CD8-positive, alpha-beta memory T cell (primary cell): Measurements from ENCODE around the gene FAM131B. TPM values are rescaled to one million over a fixed set of nuclear protein-coding genes. Genes with fewer than 3 reads are reported as not detected.

Experiments used
- CTCF ChIA-PET: fragments of 350-600 bp; sonication (Branson Sonifier 250); formaldehyde crosslinking; loops from one replicate; lab custom pipeline; 2021; ENCODE audit warnings: antibody characterized with exemption; lab: Charles Lee
- POLR2A ChIA-PET: fragments of 350-600 bp; sonication (Branson Sonifier 250); formaldehyde crosslinking; loops from one replicate; lab custom pipeline; 2021; ENCODE audit warnings: antibody characterized with exemption; lab: Charles Lee
- DNase-seq, 5 donors: peaks; one replicate each; pipeline versions ENCODE4 v3.0.0 to v3.0.0-alpha.2; 2020 to 2022; ENCODE audit warnings: mixed read lengths in 1 of 5
- H3K27ac ChIP-seq: one replicate; pipeline ENCODE4 v1.7.0; 2013; ENCODE audit warnings: low read depth, mild to moderate bottlenecking, low read length, moderate library complexity
- H3K27me3 ChIP-seq: 2 replicates; pipeline ENCODE4 v1.7.0; 2013; ENCODE audit warnings: low read length, mild to moderate bottlenecking; ENCODE audit not compliant: insufficient read depth, poor library complexity, severe bottlenecking
- H3K36me3 ChIP-seq: 2 replicates; pipeline ENCODE4 v1.7.0; 2013; ENCODE audit warnings: mild to moderate bottlenecking, low read length, moderate library complexity; ENCODE audit not compliant: insufficient read depth
- H3K4me1 ChIP-seq: 2 replicates; pipeline ENCODE4 v1.7.0; 2013; ENCODE audit warnings: mild to moderate bottlenecking, low read length, moderate library complexity; ENCODE audit not compliant: insufficient read depth
- H3K4me3 ChIP-seq: 2 replicates; pipeline ENCODE4 v1.7.0; 2013; ENCODE audit warnings: mild to moderate bottlenecking, low read length
- H3K9me3 ChIP-seq: 2 replicates; pipeline ENCODE4 v1.7.0; 2013; ENCODE audit warnings: mild to moderate bottlenecking, low read length
- H3K27ac Mint-ChIP-seq, 8 donors: one replicate each; pipeline ENCODE4 v1.8.0; 2020 to 2021; ENCODE audit warnings: mixed read lengths in 8 of 8, mild to moderate bottlenecking in 6 of 8, inconsistent platforms in 3 of 8, moderate library complexity in 3 of 8
- H3K27me3 Mint-ChIP-seq, 2 donors: one replicate each; pipeline ENCODE4 v1.8.0; 2020 to 2021; ENCODE audit warnings: mixed read lengths in 2 of 2, mild to moderate bottlenecking in 1 of 2, moderate library complexity in 1 of 2
- H3K36me3 Mint-ChIP-seq, 3 donors: one replicate each; pipeline ENCODE4 v1.8.0; 2020 to 2021; ENCODE audit warnings: mixed read lengths in 3 of 3, inconsistent platforms in 1 of 3, mild to moderate bottlenecking in 1 of 3
- H3K4me1 Mint-ChIP-seq, 3 donors: one replicate each; pipeline ENCODE4 v1.8.0; 2020 to 2021; ENCODE audit warnings: mixed read lengths in 3 of 3, inconsistent platforms in 1 of 3, mild to moderate bottlenecking in 1 of 3
- H3K4me3 Mint-ChIP-seq, 7 donors: one replicate each; pipeline ENCODE4 v1.8.0; 2020 to 2021; ENCODE audit warnings: mixed read lengths in 7 of 7, mild to moderate bottlenecking in 6 of 7, moderate library complexity in 4 of 7, inconsistent platforms in 2 of 7
- H3K9me3 Mint-ChIP-seq, 5 donors: one replicate each; pipeline ENCODE4 v1.8.0; 2020 to 2022; ENCODE audit warnings: mixed read lengths in 5 of 5, mild to moderate bottlenecking in 3 of 5, moderate library complexity in 2 of 5, inconsistent platforms in 1 of 5
- polyA plus RNA-seq: library from polyadenylated mRNA; unstranded; fragments of 300-500 nt; fragmentation: Illumina TruSeq; gene quantifications from one replicate; pipeline ENCODE4 v1.2.3, GENCODE V29; 2021
- total RNA-seq, 2 experiments: library from RNA; stranded (reverse); gene quantifications; one replicate each; pipeline ENCODE4 v1.2.3, GENCODE V29; 2021

Gene FAM131B
- total and polyA plus RNA-seq, 3 experiments from 2014 or later: 1.6 to 2.8 (median 2.4) TPM

GRCh38 chr7:143380260-143380645 is 17.7 kb upstream of the FAM131B start:
- peak overlapping the region; percentile 83 to 99 (median 95) for H3K27ac Mint-ChIP-seq
- no peaks in the 10 kb centered on the region for H3K9me3 ChIP-seq
- peaks cover 0 to 2% of the 10 kb centered on the region in 2 donors for H3K27me3 Mint-ChIP-seq
- H3K27ac ChIP-seq: peak overlapping the region; percentile 96
- H3K4me3 ChIP-seq: peak overlapping the region; percentile 85
- H3K4me1 Mint-ChIP-seq: peaks cover 44 to 45% (median 45%) of the 10 kb centered on the region in 3 donors
- ChIA-PET POLR2A (interaction anchor here (0.7 to 7.1 kb wide), 10 partner anchors 8 to 581 kb away, joined by 3 to 48 read pairs (median 5); partner anchors contain the start of gene EPHA1), CTCF (interaction anchor here (0.7 to 4.1 kb wide), 35 partner anchors 9 to 571 kb away, joined by 3 to 45 read pairs (median 5); partner anchors contain the start of genes CASP2, EPHA1, GSTK1 and TCAF1)
- H3K36me3 Mint-ChIP-seq: peaks cover 0 to 18% (median 0%) of the 10 kb centered on the region in 3 donors
- DNase-seq: peak; percentile 72 to 89 (median 79)
- no peaks in the 10 kb centered on the region for H3K9me3 Mint-ChIP-seq
- H3K27me3 ChIP-seq: no peaks in the 10 kb centered on the region
- peak overlapping the region; percentile 89 to 97 (median 93) for H3K4me3 Mint-ChIP-seq
- peaks cover 7% of the 10 kb centered on the region for H3K36me3 ChIP-seq
- peaks cover 70% of the 10 kb centered on the region for H3K4me1 ChIP-seq

- ChIA-PET POLR2A (interaction anchor here (0.6 to 7.1 kb wide), 9 partner anchors 8 to 581 kb away, joined by 3 to 48 read pairs (median 5); partner anchors contain the start of gene EPHA1), CTCF (interaction anchor here (0.7 to 4.1 kb wide), 38 partner anchors 9 to 571 kb away, joined by 3 to 45 read pairs (median 5); partner anchors contain the start of genes CASP2, EPHA1, GSTK1 and TCAF1)
- Histone ChIP-seq H3K4me3 (peak overlapping the region; percentile 85), H3K4me1 (peaks cover 70% of the 10 kb centered on the region), H3K27ac (peak overlapping the region; percentile 96), H3K9me3 (no peaks in the 10 kb centered on the region), H3K36me3 (peaks cover 7% of the 10 kb centered on the region), H3K27me3 (no peaks in the 10 kb centered on the region)
- no peaks in the 10 kb centered on the region for H3K9me3 Mint-ChIP-seq
- H3K4me3 Mint-ChIP-seq: peak overlapping the region; percentile 89 to 97 (median 93)
- H3K4me1 Mint-ChIP-seq: peaks cover 49 to 50% (median 50%) of the 10 kb centered on the region in 3 donors
- DNase-seq: no peak
- peaks cover 0 to 2% of the 10 kb centered on the region in 2 donors for H3K27me3 Mint-ChIP-seq
- H3K36me3 Mint-ChIP-seq: peaks cover 0 to 18% (median 0%) of the 10 kb centered on the region in 3 donors
- peak overlapping the region; percentile 83 to 99 (median 95) for H3K27ac Mint-ChIP-seq
Observed at GRCh38 chr7:143379611-143380259, 17.2 kb upstream of the FAM131B start.

GRCh38 chr7:143376396-143376795 is 13.9 kb upstream of the FAM131B start:
- H3K4me3 ChIP-seq: no peak overlapping the region
- peak overlapping the region; percentile 12 for H3K27ac ChIP-seq
- POLR2A ChIA-PET: no interaction called here
- CTCF ChIA-PET: interaction anchor here (0.9 to 2.0 kb wide), 6 partner anchors 21 to 136 kb away, joined by 3 to 10 read pairs (median 4); partner anchors contain the start of gene GSTK1
- H3K4me1 ChIP-seq: peaks cover 60% of the 10 kb centered on the region
- Mint-ChIP-seq H3K9me3 (no peaks in the 10 kb centered on the region), H3K4me3 (peak overlapping the region in 5 of 7 donors; percentile 41 to 65 (median 58)), H3K27ac (peak overlapping the region; percentile 76 to 95 (median 94)), H3K4me1 (peaks cover 75 to 79% (median 78%) of the 10 kb centered on the region in 3 donors), H3K27me3 (peaks cover 0 to 2% of the 10 kb centered on the region in 2 donors), H3K36me3 (peaks cover 0 to 9% (median 0%) of the 10 kb centered on the region in 3 donors)
- no peak for DNase-seq
- H3K27me3 ChIP-seq: no peaks in the 10 kb centered on the region
- H3K36me3 ChIP-seq: no peaks in the 10 kb centered on the region
- no peaks in the 10 kb centered on the region for H3K9me3 ChIP-seq

- peak overlapping the region; percentile 12 for H3K27ac ChIP-seq
- H3K27me3 ChIP-seq: no peaks in the 10 kb centered on the region
- peak overlapping the region; percentile 14 for H3K4me3 ChIP-seq
- Mint-ChIP-seq H3K27ac (peak overlapping the region; percentile 83 to 95 (median 94)), H3K4me3 (peak overlapping the region; percentile 19 to 88 (median 58)), H3K4me1 (peaks cover 79 to 86% (median 84%) of the 10 kb centered on the region in 3 donors), H3K36me3 (peaks cover 0 to 9% (median 0%) of the 10 kb centered on the region in 3 donors), H3K27me3 (peaks cover 0 to 2% of the 10 kb centered on the region in 2 donors), H3K9me3 (no peaks in the 10 kb centered on the region)
- H3K9me3 ChIP-seq: no peaks in the 10 kb centered on the region
- H3K4me1 ChIP-seq: peaks cover 60% of the 10 kb centered on the region
- POLR2A ChIA-PET: interaction anchor here (0.9 to 1.5 kb wide), 6 partner anchors 8 to 66 kb away, joined by 3 to 7 read pairs (median 5); partner anchors contain the start of gene EPHA1
- peak; percentile 39 to 75 (median 65) for DNase-seq
- CTCF ChIA-PET: interaction anchor here (0.9 to 2.0 kb wide), 16 partner anchors 8 to 135 kb away, joined by 3 to 10 read pairs (median 4); partner anchors contain the start of genes EPHA1, FAM131B and GSTK1
- no peaks in the 10 kb centered on the region for H3K36me3 ChIP-seq
Observed at GRCh38 chr7:143375298-143376034, 13.0 kb upstream of the FAM131B start.

GRCh38 chr7:143374561-143374960 is 12.0 kb upstream of the FAM131B start:
- peak overlapping the region in 2 of 7 donors; percentile 28 to 62 for H3K4me3 Mint-ChIP-seq
- DNase-seq: no peak
- no peaks in the 10 kb centered on the region for H3K27me3 Mint-ChIP-seq
- Histone ChIP-seq H3K4me3 (no peak overlapping the region), H3K27me3 (no peaks in the 10 kb centered on the region), H3K27ac (no peak overlapping the region), H3K9me3 (no peaks in the 10 kb centered on the region), H3K36me3 (no peaks in the 10 kb centered on the region), H3K4me1 (peaks cover 55% of the 10 kb centered on the region)
- H3K9me3 Mint-ChIP-seq: no peaks in the 10 kb centered on the region
- peak overlapping the region; percentile 83 to 95 (median 94) for H3K27ac Mint-ChIP-seq
- CTCF ChIA-PET: interaction anchor here (0.9 to 1.8 kb wide), 7 partner anchors 12 to 134 kb away, joined by 3 to 5 read pairs (median 5); partner anchors contain the start of gene FAM131B
- H3K4me1 Mint-ChIP-seq: peaks cover 76 to 81% (median 80%) of the 10 kb centered on the region in 3 donors
- POLR2A ChIA-PET: interaction anchor here (0.9 to 1.5 kb wide), 2 partner anchors 33 to 66 kb away, joined by 3 to 7 read pairs; partner anchors contain the start of gene EPHA1
- peaks cover 0 to 3% (median 0%) of the 10 kb centered on the region in 3 donors for H3K36me3 Mint-ChIP-seq

GRCh38 chr7:143373255-143373794 is 10.8 kb upstream of the FAM131B start:
- H3K27ac ChIP-seq: no peak overlapping the region
- H3K36me3 ChIP-seq: no peaks in the 10 kb centered on the region
- peak overlapping the region in 1 of 7 donors; percentile 28 for H3K4me3 Mint-ChIP-seq
- H3K27me3 ChIP-seq: no peaks in the 10 kb centered on the region
- no peak for DNase-seq
- H3K4me1 ChIP-seq: peaks cover 44% of the 10 kb centered on the region
- no peaks in the 10 kb centered on the region for H3K36me3 Mint-ChIP-seq
- H3K4me3 ChIP-seq: no peak overlapping the region
- ChIA-PET CTCF (interaction anchor here (1.1 to 3.1 kb wide), 5 partner anchors 11 to 133 kb away, joined by 3 to 19 read pairs (median 6); partner anchors contain the start of gene FAM131B), POLR2A (no interaction called here)
- H3K9me3 Mint-ChIP-seq: no peaks in the 10 kb centered on the region
- H3K4me1 Mint-ChIP-seq: peaks cover 64 to 69% (median 67%) of the 10 kb centered on the region in 3 donors
- H3K27me3 Mint-ChIP-seq: no peaks in the 10 kb centered on the region
- H3K27ac Mint-ChIP-seq: peak overlapping the region in 6 of 8 donors; percentile 80 to 95 (median 88)
- no peaks in the 10 kb centered on the region for H3K9me3 ChIP-seq

- H3K9me3 Mint-ChIP-seq: no peaks in the 10 kb centered on the region
- Histone ChIP-seq H3K4me3 (no peak overlapping the region), H3K27ac (no peak overlapping the region), H3K27me3 (no peaks in the 10 kb centered on the region), H3K4me1 (peaks cover 39% of the 10 kb centered on the region), H3K9me3 (no peaks in the 10 kb centered on the region), H3K36me3 (no peaks in the 10 kb centered on the region)
- ChIA-PET CTCF (interaction anchor here (0.7 to 4.5 kb wide), 19 partner anchors 8 to 132 kb away, joined by 3 to 36 read pairs (median 5); partner anchors contain the start of genes EPHA1 and FAM131B), POLR2A (interaction anchor here (0.7 to 1.0 kb wide), 2 partner anchors 8 to 112 kb away, joined by 3 to 11 read pairs; partner anchors contain the start of gene ZYX)
- peak in 4 of 5 donors; percentile 19 to 76 (median 50) for DNase-seq
- peak overlapping the region; percentile 15 to 93 (median 87) for H3K27ac Mint-ChIP-seq
- H3K4me3 Mint-ChIP-seq: peak overlapping the region in 6 of 7 donors; percentile 5 to 76 (median 41)
- H3K4me1 Mint-ChIP-seq: peaks cover 56 to 60% (median 58%) of the 10 kb centered on the region in 3 donors
- no peaks in the 10 kb centered on the region for H3K27me3 Mint-ChIP-seq
- no peaks in the 10 kb centered on the region for H3K36me3 Mint-ChIP-seq
Observed at GRCh38 chr7:143372070-143372469, 9.6 kb upstream of the FAM131B start.
